K562 treated with DMSO at 1 percent for 4 hours (cell line): Measurements from ENCODE around the gene NPIPB12. TPM values are rescaled to one million over a fixed set of nuclear protein-coding genes. Genes with fewer than 3 reads are reported as not detected.

Experiments used
- total RNA-seq: library from RNA; unstranded; fragments of 300-600 nt; gene quantifications from 2 replicates; pipeline ENCODE4 v1.2.3, GENCODE V29; 2022; ENCODE audit not compliant: insufficient read depth

NPIPB12 gene
- 11.9 and 33.4 TPM in 2 replicates for total RNA-seq

DNA sequence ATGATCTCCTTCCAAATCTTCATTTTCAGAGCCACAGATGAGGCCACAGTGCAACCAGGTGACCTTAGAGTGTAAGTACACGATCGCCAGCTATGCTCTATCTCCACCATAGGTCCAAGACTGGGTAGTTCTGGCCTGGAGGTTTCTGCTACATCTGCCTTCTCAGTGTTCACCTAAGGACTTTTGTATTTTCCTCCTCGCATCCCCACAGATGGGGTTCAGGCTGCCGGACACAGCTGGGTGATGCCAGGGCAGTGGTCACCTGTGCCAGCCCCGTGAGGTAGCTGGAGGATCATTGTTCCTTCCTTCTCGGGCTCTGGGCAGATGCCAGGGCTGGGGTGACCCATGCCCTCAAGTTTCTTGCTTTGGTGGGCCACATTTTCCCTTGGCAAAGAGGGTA, at the start of gene NPIPB12:
NPIPB12 (minus strand) TSS at position 101 of the 400 bp plus-strand sequence.

DNA sequence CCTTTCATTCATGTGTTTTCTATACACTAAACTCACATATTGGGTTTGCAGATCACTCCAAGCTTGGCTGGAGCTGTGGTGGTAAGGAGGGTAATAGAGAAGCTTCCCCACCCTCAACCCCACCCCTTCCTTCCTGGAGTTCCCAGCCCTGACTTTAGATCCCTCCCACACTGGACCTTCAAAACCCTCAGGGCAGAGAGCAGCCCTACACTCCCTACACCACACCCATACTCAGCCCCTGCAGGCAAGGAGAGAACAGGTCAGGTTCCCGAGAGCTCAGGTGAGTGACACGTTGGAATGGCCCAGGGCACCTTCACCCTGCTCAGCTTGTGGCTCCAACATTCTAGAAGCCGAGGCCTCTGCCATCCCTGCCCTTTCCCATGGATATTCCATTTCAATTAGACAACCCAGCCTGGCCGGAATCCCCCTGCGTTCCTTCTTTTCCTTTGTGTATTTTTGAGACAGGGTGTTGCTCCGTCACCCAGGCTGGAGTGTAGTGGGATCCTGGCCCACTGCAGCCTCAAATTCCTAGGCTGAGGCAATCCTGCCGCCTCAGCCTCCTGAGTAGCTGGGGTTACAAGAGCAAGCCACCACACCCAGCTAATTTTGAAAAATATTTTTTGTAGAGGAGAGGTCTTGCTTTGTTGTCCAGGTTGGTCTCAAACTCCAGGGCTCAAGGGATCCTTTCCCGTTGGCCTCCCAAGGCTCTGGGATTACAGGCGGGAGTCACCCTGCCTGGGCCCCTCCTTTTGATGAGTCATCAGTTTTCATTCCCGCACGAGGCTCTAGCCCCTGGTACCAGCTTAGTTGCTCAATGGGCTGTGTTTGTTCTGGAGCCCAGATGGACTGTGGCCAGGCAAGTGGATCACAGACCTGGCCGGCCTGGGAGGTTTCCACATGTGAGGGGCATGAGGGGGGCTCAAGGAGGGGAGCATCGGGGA, 46.2 kb downstream of the NPIPB12 start, which contains the start of gene SULT1A4:
SULT1A4 (plus strand) TSS at position 208 of the 941 bp plus-strand sequence. CDS start 1,473 bp downstream, outside the sequence.

DNA sequence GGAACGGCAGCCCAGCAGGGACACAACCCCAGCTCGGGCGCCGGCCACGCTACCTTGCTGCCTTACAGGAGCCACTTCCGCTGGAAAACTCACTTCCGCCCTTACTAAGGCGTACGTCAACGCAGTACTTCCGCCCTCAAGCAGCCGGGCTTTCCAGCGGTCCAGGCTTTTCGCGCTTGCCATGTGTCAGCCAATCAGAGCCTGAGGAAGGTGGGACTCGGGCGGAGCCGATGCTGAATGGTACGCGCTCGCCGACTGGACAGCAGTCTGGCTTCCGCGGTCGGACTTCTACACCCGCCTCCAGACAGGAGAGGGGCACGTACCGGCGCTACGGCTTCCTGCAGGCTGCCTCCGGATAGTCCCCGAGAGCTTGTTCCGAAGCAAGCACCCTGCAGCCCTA, 51.9 kb downstream of the NPIPB12 start, which contains the start of the genes BOLA2 and SLX1B:
BOLA2 (minus strand) TSS at position 83 of the 400 bp plus-strand sequence. CDS start 98 bp downstream, outside the sequence.
SLX1B (plus strand) TSS at position 265 of the 400 bp plus-strand sequence.

Other genes starting within 250 kb of the NPIPB12 start
- gene NPIPB11, start 99.7 kb downstream of the NPIPB12 start, total RNA-seq, result 1.1 and 1.2 TPM in 2 replicates
- 13.2 and 13.6 TPM in 2 replicates for gene BOLA2, start 52.1 kb downstream of the NPIPB12 start, total RNA-seq
- 14.3 and 24.3 TPM in 2 replicates for gene SLX1B, start 51.9 kb downstream of the NPIPB12 start, total RNA-seq
- 15.7 and 16.0 TPM in 2 replicates for gene SULT1A4, start 46.5 kb downstream of the NPIPB12 start, total RNA-seq
- gene SPN, start 156.8 kb upstream of the NPIPB12 start, total RNA-seq, result 78.9 and 139 TPM in 2 replicates
- 240 and 278 TPM in 2 replicates for gene QPRT, start 172.8 kb upstream of the NPIPB12 start, total RNA-seq
- gene C16orf54, start 239.6 kb upstream of the NPIPB12 start, total RNA-seq, result not detected in 2 replicates